HepG2 (cell line): ENCODE results near the gene SGPL1. TPM values are rescaled to one million over a fixed set of nuclear protein-coding genes. Genes with fewer than 3 reads are reported as not detected.

Experiments
- CREB1 ChIP-seq, 2 experiments: fragments of 450-650 bp in 1 of 2; IDR thresholded peaks; 2 replicates each; pipeline ENCODE4 v1.6.1; 2016 to 2017; ENCODE audit warnings: control low read depth in 1 of 2, mild to moderate bottlenecking in 1 of 2, missing compliant biosample characterization in 1 of 2, missing genetic modification characterization in 1 of 2
- CREB3 ChIP-seq: sonication (generic); formaldehyde crosslinking; IDR thresholded peaks from 2 replicates; pipeline ENCODE4 v1.5.0; 2020; ENCODE audit warnings: missing genetic modification reagents
- FOXK2 ChIP-seq: fragments of 450-650 bp; IDR thresholded peaks from 2 replicates; pipeline ENCODE4 v1.6.1; 2016
- HMGA1 ChIP-seq: sonication (generic); formaldehyde crosslinking; conservative IDR thresholded peaks from 2 replicates; pipeline ENCODE4 v1.4.0; 2020; ENCODE audit warnings: missing genetic modification reagents
- HMGXB3 ChIP-seq: sonication (generic); formaldehyde crosslinking; IDR thresholded peaks from 2 replicates; pipeline ENCODE4 v1.4.0; 2020; ENCODE audit warnings: missing genetic modification reagents, borderline replicate concordance
- IKZF4 ChIP-seq: sonication (generic); formaldehyde crosslinking; IDR thresholded peaks from 2 replicates; pipeline ENCODE4 v1.5.1; 2020; ENCODE audit warnings: borderline replicate concordance, mild to moderate bottlenecking, low read depth, missing genetic modification reagents; ENCODE audit errors: not compliant biosample characterization
- MYPOP ChIP-seq: sonication (generic); formaldehyde crosslinking; IDR thresholded peaks from 2 replicates; pipeline ENCODE4 v1.8.1; 2023; ENCODE audit warnings: mild to moderate bottlenecking, moderate library complexity, missing genetic modification reagents
- SMARCC2 ChIP-seq: fragments of 450-650 bp; IDR thresholded peaks from 2 replicates; pipeline ENCODE4 v1.6.1; 2017; ENCODE audit warnings: antibody characterized with exemption, mild to moderate bottlenecking
- ZBTB8A ChIP-seq: sonication (generic); formaldehyde crosslinking; IDR thresholded peaks from 2 replicates; pipeline ENCODE4 v1.4.0; 2020; ENCODE audit warnings: mild to moderate bottlenecking, low read depth, missing genetic modification reagents, borderline replicate concordance
- ZMYM3 ChIP-seq: sonication (generic); formaldehyde crosslinking; IDR thresholded peaks from 2 replicates; pipeline ENCODE4 v1.5.1; 2020; ENCODE audit warnings: mild to moderate bottlenecking, missing genetic modification reagents
- ZSCAN31 ChIP-seq: sonication (generic); formaldehyde crosslinking; IDR thresholded peaks from 2 replicates; pipeline ENCODE4 v1.5.0; 2020; ENCODE audit warnings: low read depth, mild to moderate bottlenecking, missing genetic modification reagents
- polyA plus RNA-seq, 8 experiments: library from polyadenylated mRNA; depleted of rRNA in 3 of 8; stranded (reverse) in 7 of 8; unstranded in 1 of 8; fragments of >200 nt; fragmentation: Illumina TruSeq in 4 of 8; extraction: Trizol in 4 of 8; gene quantifications; 2 replicates each; pipeline versions ENCODE4 v1.2.1 to v1.2.3, GENCODE V29; 2011 to 2016; ENCODE audit warnings: low read depth in 4 of 8, missing spikeins in 1 of 8, mixed read lengths in 1 of 8; ENCODE audit not compliant: insufficient read depth in 1 of 8
- total RNA-seq, 5 experiments: library from RNA; depleted of rRNA; stranded (reverse); fragments of >200 nt; fragmentation: Illumina TruSeq; extraction: Trizol; gene quantifications; 2 replicates each; pipeline ENCODE4 v1.2.3, GENCODE V29; 2016; ENCODE audit warnings: low read depth in 1 of 5
- TF ChIP-seq, protein P1 (sequence below): sonication (generic); formaldehyde crosslinking; IDR thresholded peaks from 2 replicates; pipeline ENCODE4 v1.4.0; 2020; ENCODE audit warnings: mild to moderate bottlenecking, missing genetic modification reagents

Gene SGPL1
- total and polyA plus RNA-seq, 2 of the 13 experiments (the other 11 are each of a cell fraction or from before 2014, with no cell fraction given) = 17.6 to 25.0 TPM

- TF ChIP-seq, protein P1, sequence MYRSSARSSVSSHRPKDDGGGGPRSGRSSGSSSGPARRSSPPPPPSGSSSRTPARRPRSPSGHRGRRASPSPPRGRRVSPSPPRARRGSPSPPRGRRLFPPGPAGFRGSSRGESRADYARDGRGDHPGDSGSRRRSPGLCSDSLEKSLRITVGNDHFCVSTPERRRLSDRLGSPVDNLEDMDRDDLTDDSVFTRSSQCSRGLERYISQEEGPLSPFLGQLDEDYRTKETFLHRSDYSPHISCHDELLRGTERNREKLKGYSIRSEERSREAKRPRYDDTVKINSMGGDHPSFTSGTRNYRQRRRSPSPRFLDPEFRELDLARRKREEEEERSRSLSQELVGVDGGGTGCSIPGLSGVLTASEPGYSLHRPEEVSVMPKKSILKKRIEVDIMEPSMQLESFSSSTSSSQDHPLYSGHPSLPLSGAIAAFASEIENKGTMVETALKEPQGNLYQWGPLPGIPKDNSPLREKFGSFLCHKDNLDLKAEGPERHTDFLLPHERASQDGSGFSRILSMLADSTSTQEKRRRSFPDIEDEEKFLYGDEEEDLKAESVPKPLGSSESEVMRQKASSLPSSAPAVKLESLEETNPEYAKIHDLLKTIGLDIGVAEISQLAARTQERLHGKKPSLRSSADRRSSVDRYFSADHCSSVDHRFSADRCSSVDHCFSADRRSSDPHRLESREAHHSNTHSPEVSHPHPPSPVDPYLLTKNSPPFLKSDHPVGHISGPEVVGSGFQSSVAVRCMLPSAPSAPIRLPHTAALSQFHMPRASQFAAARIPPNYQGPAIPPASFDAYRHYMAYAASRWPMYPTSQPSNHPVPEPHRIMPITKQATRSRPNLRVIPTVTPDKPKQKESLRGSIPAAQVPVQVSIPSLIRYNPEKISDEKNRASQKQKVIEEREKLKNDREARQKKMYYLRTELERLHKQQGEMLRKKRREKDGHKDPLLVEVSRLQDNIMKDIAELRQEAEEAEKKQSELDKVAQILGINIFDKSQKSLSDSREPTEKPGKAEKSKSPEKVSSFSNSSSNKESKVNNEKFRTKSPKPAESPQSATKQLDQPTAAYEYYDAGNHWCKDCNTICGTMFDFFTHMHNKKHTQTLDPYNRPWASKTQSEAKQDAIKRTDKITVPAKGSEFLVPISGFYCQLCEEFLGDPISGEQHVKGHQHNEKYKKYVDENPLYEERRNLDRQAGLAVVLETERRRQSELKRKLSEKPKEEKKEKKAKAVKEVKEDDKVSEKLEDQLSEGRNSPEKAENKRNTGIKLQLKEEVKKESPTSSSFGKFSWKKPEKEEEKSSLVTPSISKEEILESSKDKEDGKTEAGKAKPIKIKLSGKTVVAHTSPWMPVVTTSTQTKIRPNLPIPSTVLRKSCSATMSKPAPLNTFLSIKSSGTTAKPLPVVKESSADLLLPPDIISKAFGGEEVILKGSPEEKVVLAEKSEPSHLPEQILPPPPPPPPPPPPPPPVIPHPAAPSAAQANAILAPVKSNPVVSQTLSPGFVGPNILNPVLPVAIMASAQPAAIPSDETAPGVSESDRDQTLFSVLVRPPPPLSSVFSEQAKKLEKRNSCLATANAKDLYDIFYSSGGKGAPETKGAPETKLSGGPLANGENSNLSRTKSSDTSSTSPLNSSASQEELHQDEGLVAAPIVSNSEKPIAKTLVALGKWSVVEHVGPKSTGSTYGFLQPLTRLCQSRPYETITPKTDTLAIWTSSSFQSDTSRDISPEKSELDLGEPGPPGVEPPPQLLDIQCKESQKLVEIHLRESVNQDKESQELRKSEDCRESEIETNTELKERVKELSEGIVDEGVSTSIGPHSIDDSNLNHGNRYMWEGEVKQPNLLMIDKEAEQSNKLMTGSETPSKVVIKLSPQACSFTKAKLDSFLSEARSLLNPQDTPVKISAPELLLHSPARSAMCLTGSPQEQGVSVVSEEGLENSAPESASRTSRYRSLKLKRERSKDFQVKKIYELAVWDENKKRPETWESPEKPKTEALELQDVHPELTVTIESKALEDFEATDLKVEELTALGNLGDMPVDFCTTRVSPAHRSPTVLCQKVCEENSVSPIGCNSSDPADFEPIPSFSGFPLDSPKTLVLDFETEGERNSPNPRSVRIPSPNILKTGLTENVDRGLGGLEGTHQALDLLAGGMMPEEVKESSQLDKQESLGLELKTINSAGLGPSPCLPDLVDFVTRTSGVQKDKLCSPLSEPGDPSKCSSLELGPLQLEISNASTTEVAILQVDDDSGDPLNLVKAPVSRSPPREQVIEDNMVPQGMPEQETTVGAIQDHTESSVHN = no peak; the same call in 1 of the 2 replicates
- TF ChIP-seq ZBTB8A (CRISPR knock-in tag) = no peak; the same call in 1 of the 2 replicates
- no peak for TF ChIP-seq IKZF4 (CRISPR knock-in tag)
- TF ChIP-seq HMGXB3 (CRISPR knock-in tag) = no peak
- TF ChIP-seq MYPOP (CRISPR knock-in tag) = peak; percentile 82
- TF ChIP-seq CREB3 = no peak
- TF ChIP-seq ZSCAN31 (CRISPR knock-in tag) = 0 out of 2 replicates have a peak, but pooled peaks have one; percentile 31
- no peak for TF ChIP-seq CREB1 (IDR thresholded peaks at IDR 0.05)
- TF ChIP-seq CREB1 (CRISPR knock-in tag; IDR thresholded peaks at IDR 0.05) = no peak
- no peak for TF ChIP-seq ZMYM3 (CRISPR knock-in tag)
- TF ChIP-seq SMARCC2 = no peak
- TF ChIP-seq FOXK2 = no peak
- TF ChIP-seq HMGA1 (CRISPR knock-in tag) = no peak
Measured at GRCh38 chr10:70887804-70888800, 72.4 kb downstream of the SGPL1 start, which contains the start of gene PCBD1 (continued).
